Activated naive CD8-positive, alpha-beta T cell treated with anti-CD3 and anti-CD28 coated beads, Interleukin-2, amount 10 ng/mL, durations not matched to agents 7 days and 5 days (primary cell): ENCODE data around the gene PLEKHO2. TPM values are rescaled to one million over a fixed set of nuclear protein-coding genes. Genes with fewer than 3 reads are reported as not detected.

Experiments used
- ATAC-seq: fragments of 150-1000 bp; cut with Tn5 transposase; one replicate; pipeline ENCODE4 v1.10.0; 2021; ENCODE audit warnings: low read depth, moderate library complexity
- POLR2A ChIA-PET: fragments of 350-600 bp; sonication (Branson Sonifier 250); formaldehyde crosslinking; loops from one replicate; lab custom pipeline; 2021; ENCODE audit warnings: antibody characterized with exemption; lab: Charles Lee
- DNase-seq: peaks from one replicate; pipeline ENCODE4 v3.0.0; 2021
- H3K27ac Mint-ChIP-seq: one replicate; pipeline ENCODE4 v1.8.0; 2022; ENCODE audit warnings: mild to moderate bottlenecking, mixed read lengths
- H3K27me3 Mint-ChIP-seq: one replicate; pipeline ENCODE4 v1.8.0; 2022; ENCODE audit warnings: mild to moderate bottlenecking, moderate library complexity, mixed read lengths
- H3K36me3 Mint-ChIP-seq: one replicate; pipeline ENCODE4 v1.8.0; 2021; ENCODE audit warnings: mild to moderate bottlenecking, mixed read lengths
- H3K4me1 Mint-ChIP-seq: one replicate; pipeline ENCODE4 v1.8.0; 2021; ENCODE audit warnings: mixed read lengths
- H3K4me3 Mint-ChIP-seq: one replicate; pipeline ENCODE4 v1.8.0; 2022; ENCODE audit warnings: mild to moderate bottlenecking, moderate library complexity, mixed read lengths
- H3K9me3 Mint-ChIP-seq: one replicate; pipeline ENCODE4 v1.8.0; 2021; ENCODE audit warnings: mixed read lengths
- total RNA-seq, 2 experiments: library from RNA; stranded (reverse); gene quantifications; one replicate each; pipeline ENCODE4 v1.2.3, GENCODE V29; 2021

PLEKHO2 gene
- total RNA-seq, 2 experiments from 2014 or later = 25.4 to 25.7 TPM

GRCh38 chr15:64904189-64904588 lies 62.5 kb downstream of the PLEKHO2 start:
- peak overlapping the region; percentile 31 for H3K27ac Mint-ChIP-seq
- DNase-seq (no peak), ATAC-seq (no peak)
- peaks cover 5% of the 10 kb centered on the region for H3K27me3 Mint-ChIP-seq
- H3K9me3 Mint-ChIP-seq = peaks cover 4% of the 10 kb centered on the region
- POLR2A ChIA-PET = interaction anchor here (0.6 to 6.4 kb wide), 2 partner anchors 11 to 527 kb away, joined by 4 to 44 read pairs; no protein-coding TSS in a partner anchor
- peaks cover 30% of the 10 kb centered on the region for H3K4me1 Mint-ChIP-seq
- peaks cover 11% of the 10 kb centered on the region for H3K36me3 Mint-ChIP-seq
- no peak overlapping the region for H3K4me3 Mint-ChIP-seq

GRCh38 chr15:64905119-64905831 lies 63.6 kb downstream of the PLEKHO2 start:
- H3K27ac Mint-ChIP-seq = peak overlapping the region; percentile 2
- POLR2A ChIA-PET = interaction anchor here (0.6 to 6.4 kb wide), 3 partner anchors 12 to 166 kb away, joined by 3 to 44 read pairs (median 7); no protein-coding TSS in a partner anchor
- peaks cover 7% of the 10 kb centered on the region for H3K36me3 Mint-ChIP-seq
- ATAC-seq = peak; percentile 84
- peak; percentile 85 for DNase-seq
- peaks cover 5% of the 10 kb centered on the region for H3K27me3 Mint-ChIP-seq
- peak overlapping the region; percentile 73 for H3K4me3 Mint-ChIP-seq
- H3K4me1 Mint-ChIP-seq = peaks cover 30% of the 10 kb centered on the region
- H3K9me3 Mint-ChIP-seq = peaks cover 4% of the 10 kb centered on the region

- Mint-ChIP-seq H3K4me1 (peaks cover 30% of the 10 kb centered on the region), H3K9me3 (peaks cover 2% of the 10 kb centered on the region), H3K4me3 (no peak overlapping the region), H3K27ac (no peak overlapping the region), H3K36me3 (peaks cover 4% of the 10 kb centered on the region), H3K27me3 (peaks cover 7% of the 10 kb centered on the region)
- POLR2A ChIA-PET = interaction anchor here (0.6 to 6.4 kb wide), 2 partner anchors 12 to 76 kb away, joined by 3 to 44 read pairs; no protein-coding TSS in a partner anchor
- ATAC-seq (no peak), DNase-seq (no peak)
Measured at GRCh38 chr15:64905941-64906340, 64.2 kb downstream of the PLEKHO2 start.

GRCh38 chr15:64906402-64906801 lies 64.7 kb downstream of the PLEKHO2 start:
- peak overlapping the region; percentile 26 for H3K27ac Mint-ChIP-seq
- no peak overlapping the region for H3K4me3 Mint-ChIP-seq
- POLR2A ChIA-PET = interaction anchor here (0.6 to 6.4 kb wide), 2 partner anchors 13 to 69 kb away, joined by 3 to 44 read pairs; no protein-coding TSS in a partner anchor
- no peaks in the 10 kb centered on the region for H3K9me3 Mint-ChIP-seq
- no peak for ATAC-seq
- peaks cover 2% of the 10 kb centered on the region for H3K36me3 Mint-ChIP-seq
- DNase-seq = no peak
- H3K27me3 Mint-ChIP-seq = peaks cover 12% of the 10 kb centered on the region
- H3K4me1 Mint-ChIP-seq = peaks cover 35% of the 10 kb centered on the region

- ATAC-seq = no peak
- POLR2A ChIA-PET = interaction anchor here (1.0 to 6.4 kb wide), 2 partner anchors 8 to 14 kb away, joined by 4 to 44 read pairs; no protein-coding TSS in a partner anchor
- DNase-seq = no peak
Measured at GRCh38 chr15:64907991-64908390, 66.3 kb downstream of the PLEKHO2 start.

GRCh38 chr15:64909546-64909945 lies 67.8 kb downstream of the PLEKHO2 start:
- DNase-seq (no peak), ATAC-seq (no peak)
- POLR2A ChIA-PET = interaction anchor here (0.7 to 1.1 kb wide), 3 partner anchors 16 to 87 kb away, joined by 3 to 4 read pairs (median 3); no protein-coding TSS in a partner anchor
- Mint-ChIP-seq H3K9me3 (no peaks in the 10 kb centered on the region), H3K4me3 (no peak overlapping the region), H3K4me1 (peaks cover 10% of the 10 kb centered on the region), H3K27ac (no peak overlapping the region), H3K27me3 (peaks cover 14% of the 10 kb centered on the region), H3K36me3 (peaks cover 2% of the 10 kb centered on the region)

More at GRCh38 chr15:64907991-64908390, 66.3 kb downstream of the PLEKHO2 start:
- H3K27ac Mint-ChIP-seq = no peak overlapping the region
- H3K4me1 Mint-ChIP-seq = peaks cover 23% of the 10 kb centered on the region
- no peaks in the 10 kb centered on the region for H3K9me3 Mint-ChIP-seq
- H3K27me3 Mint-ChIP-seq = peaks cover 14% of the 10 kb centered on the region
- peaks cover 2% of the 10 kb centered on the region for H3K36me3 Mint-ChIP-seq
- H3K4me3 Mint-ChIP-seq = no peak overlapping the region

GRCh38 chr15:64911311-64912186 lies 69.8 kb downstream of the PLEKHO2 start, which contains the start of gene ANKDD1A:
Gene ANKDD1A, plus strand, starts transcription at chr15:64911902. Its CDS starts 29 bp downstream, at chr15:64911931.
- Mint-ChIP-seq H3K36me3 (peaks cover 2% of the 10 kb centered on the region), H3K4me3 (peak within 1 kb of the TSS; percentile 86), H3K4me1 (peaks cover 24% of the 10 kb centered on the region), H3K9me3 (no peaks in the 10 kb centered on the region), H3K27ac (no peak within 1 kb of the TSS), H3K27me3 (peaks cover 16% of the 10 kb centered on the region)
- peak; percentile 85 for ATAC-seq
- POLR2A ChIA-PET = interaction anchor here (0.6 to 1.4 kb wide), 7 partner anchors 9 to 393 kb away, joined by 3 to 9 read pairs (median 3); partner anchors contain the start of genes PIF1 and RNU5B-1
- DNase-seq = peak; percentile 82

- peak overlapping the region; percentile 86 for H3K4me3 Mint-ChIP-seq
- DNase-seq = no peak
- no peak overlapping the region for H3K27ac Mint-ChIP-seq
- POLR2A ChIA-PET = interaction anchor here (1.2 to 1.4 kb wide), 3 partner anchors 18 to 392 kb away, joined by 3 to 9 read pairs (median 3); partner anchors contain the start of gene RNU5B-1
- H3K9me3 Mint-ChIP-seq = no peaks in the 10 kb centered on the region
- H3K27me3 Mint-ChIP-seq = peaks cover 16% of the 10 kb centered on the region
- no peak for ATAC-seq
- peaks cover 33% of the 10 kb centered on the region for H3K4me1 Mint-ChIP-seq
- peaks cover 2% of the 10 kb centered on the region for H3K36me3 Mint-ChIP-seq
Measured at GRCh38 chr15:64912379-64913325, 70.9 kb downstream of the PLEKHO2 start.

GRCh38 chr15:64915518-64916227 lies 74.0 kb downstream of the PLEKHO2 start:
- H3K9me3 Mint-ChIP-seq = no peaks in the 10 kb centered on the region
- DNase-seq (no peak), ATAC-seq (no peak)
- POLR2A ChIA-PET = interaction anchor here (0.8 to 1.3 kb wide), 4 partner anchors 8 to 371 kb away, joined by 3 to 4 read pairs (median 4); partner anchors contain the start of gene PARP16
- no peak overlapping the region for H3K27ac Mint-ChIP-seq
- peaks cover 13% of the 10 kb centered on the region for H3K27me3 Mint-ChIP-seq
- H3K36me3 Mint-ChIP-seq = no peaks in the 10 kb centered on the region
- peak overlapping the region; percentile 1 for H3K4me3 Mint-ChIP-seq
- peaks cover 33% of the 10 kb centered on the region for H3K4me1 Mint-ChIP-seq

GRCh38 chr15:64916365-64916764 lies 74.7 kb downstream of the PLEKHO2 start:
- no peak for DNase-seq
- Mint-ChIP-seq H3K4me1 (peaks cover 28% of the 10 kb centered on the region), H3K36me3 (no peaks in the 10 kb centered on the region), H3K27me3 (peaks cover 6% of the 10 kb centered on the region), H3K27ac (peak overlapping the region; percentile 7), H3K4me3 (no peak overlapping the region), H3K9me3 (no peaks in the 10 kb centered on the region)
- POLR2A ChIA-PET = interaction anchor here (0.7 to 1.3 kb wide), 4 partner anchors 9 to 128 kb away, joined by 3 to 4 read pairs (median 4); no protein-coding TSS in a partner anchor
- ATAC-seq = no peak

GRCh38 chr15:64917211-64917610 lies 75.5 kb downstream of the PLEKHO2 start:
- H3K27ac Mint-ChIP-seq = no peak overlapping the region
- no peak for DNase-seq
- H3K9me3 Mint-ChIP-seq = no peaks in the 10 kb centered on the region

More at GRCh38 chr15:64917211-64917610, 75.5 kb downstream of the PLEKHO2 start:
- POLR2A ChIA-PET = interaction anchor here (1.1 kb wide), 1 partner anchor 23 kb away, joined by 3 read pairs; no protein-coding TSS in a partner anchor
- ATAC-seq = no peak
- Mint-ChIP-seq H3K4me1 (peaks cover 27% of the 10 kb centered on the region), H3K4me3 (no peak overlapping the region), H3K36me3 (no peaks in the 10 kb centered on the region), H3K27me3 (peaks cover 7% of the 10 kb centered on the region)
